HCT116 (cell line): ENCODE measurements around the gene ALOX5AP.

Source experiments
- CTCF ChIP-seq, 3 experiments: fragments of 200-600 bp in 1 of 3; sonication (generic) in 1 of 3; IDR thresholded peaks in 2 of 3; conservative IDR thresholded peaks in 1 of 3; 2 replicates each; pipeline ENCODE4 v1.5.1; 2012 to 2017; ENCODE audit warnings: low read depth in 2 of 3, low read length in 2 of 3, antibody characterized with exemption in 1 of 3, borderline replicate concordance in 1 of 3, control low read depth in 1 of 3, mild to moderate bottlenecking in 1 of 3, mixed read lengths in 1 of 3, mixed run types in 1 of 3, moderate library complexity in 1 of 3; ENCODE audit not compliant: insufficient read depth in 1 of 3
- EZH2phosphoT487 ChIP-seq: fragments of 200-600 bp; IDR thresholded peaks from 2 replicates; pipeline ENCODE4 v1.6.1; 2018; ENCODE audit warnings: antibody characterized with exemption, borderline replicate concordance
- POLR2A ChIP-seq: IDR thresholded peaks from 2 replicates; pipeline ENCODE4 v1.7.0; 2011; ENCODE audit warnings: borderline replicate concordance; ENCODE audit not compliant: insufficient read depth, insufficient read length; ENCODE audit errors: extremely low read depth

DNA sequence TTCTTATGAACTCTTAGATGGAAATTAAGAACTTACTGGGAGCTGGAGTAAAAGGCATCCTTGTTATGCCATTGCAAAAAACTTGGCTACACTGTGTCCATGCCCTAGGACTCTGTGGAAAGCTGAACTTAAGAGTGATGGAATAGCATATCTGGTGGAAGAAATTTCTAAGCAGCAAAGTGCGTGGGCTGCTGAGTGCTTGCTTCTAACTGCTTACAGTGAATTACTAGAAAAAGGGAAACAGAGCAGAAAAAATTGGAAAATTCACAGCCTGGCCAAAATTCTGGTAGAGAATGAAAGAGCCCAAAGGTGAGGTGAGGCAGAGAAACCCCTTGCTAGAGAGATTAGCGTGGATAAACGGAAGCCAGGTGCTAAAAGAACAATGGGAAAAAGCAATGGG, 44.3 kb downstream of the ALOX5AP start:
- TF ChIP-seq CTCF (IDR thresholded peaks at IDR 0.05 in 2 of 3, conservative IDR thresholded peaks at IDR 0.05 in 1 of 3; ENCODE audit: borderline replicate concordance in 1 of 3, insufficient read depth in 1 of 3, low read depth in 2 of 3, low read length in 2 of 3), result no peak
- no peak for TF ChIP-seq EZH2phosphoT487
- no peak for TF ChIP-seq POLR2A
